Measurements from ENCODE around the gene IL32.

Gene IL32

DNA sequence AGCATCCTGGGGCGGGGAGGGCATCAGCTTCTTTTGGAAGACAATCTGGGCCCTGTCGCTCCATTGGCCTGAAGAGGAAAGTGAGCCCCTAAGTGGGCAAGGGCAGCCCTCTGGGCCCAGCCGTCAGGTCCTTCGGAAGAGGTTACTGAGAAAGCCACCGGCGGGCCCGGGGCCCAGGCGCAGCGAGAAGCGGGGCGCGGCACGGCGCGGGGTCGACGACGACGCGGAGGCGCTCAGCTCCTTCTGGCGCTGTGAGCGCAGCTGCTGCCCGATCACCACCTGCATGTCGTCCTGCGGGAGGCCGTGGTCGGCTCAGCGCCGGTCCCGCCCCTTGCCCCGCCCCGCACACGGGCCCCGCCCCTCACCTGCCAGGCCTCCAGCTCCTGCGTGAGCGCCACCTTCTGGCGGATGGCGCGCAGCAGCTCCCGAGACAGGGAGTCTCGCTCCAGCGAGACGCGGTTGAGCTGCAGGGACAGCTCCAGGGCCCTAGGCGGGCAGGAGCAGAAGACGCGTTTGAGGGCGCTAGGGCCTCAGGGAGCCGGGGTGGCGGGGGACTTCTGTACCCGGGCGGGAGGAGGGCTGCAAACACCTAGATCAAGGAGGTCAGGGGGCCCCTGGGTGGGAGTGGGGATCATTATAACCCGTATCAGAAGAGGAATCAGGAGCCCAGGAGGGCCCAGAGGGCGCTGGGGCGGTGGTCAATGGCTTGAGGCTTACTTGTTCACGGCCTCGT, 37.3 kb upstream of the IL32 start:
- peak; percentile 83 for DNase-seq

DNA sequence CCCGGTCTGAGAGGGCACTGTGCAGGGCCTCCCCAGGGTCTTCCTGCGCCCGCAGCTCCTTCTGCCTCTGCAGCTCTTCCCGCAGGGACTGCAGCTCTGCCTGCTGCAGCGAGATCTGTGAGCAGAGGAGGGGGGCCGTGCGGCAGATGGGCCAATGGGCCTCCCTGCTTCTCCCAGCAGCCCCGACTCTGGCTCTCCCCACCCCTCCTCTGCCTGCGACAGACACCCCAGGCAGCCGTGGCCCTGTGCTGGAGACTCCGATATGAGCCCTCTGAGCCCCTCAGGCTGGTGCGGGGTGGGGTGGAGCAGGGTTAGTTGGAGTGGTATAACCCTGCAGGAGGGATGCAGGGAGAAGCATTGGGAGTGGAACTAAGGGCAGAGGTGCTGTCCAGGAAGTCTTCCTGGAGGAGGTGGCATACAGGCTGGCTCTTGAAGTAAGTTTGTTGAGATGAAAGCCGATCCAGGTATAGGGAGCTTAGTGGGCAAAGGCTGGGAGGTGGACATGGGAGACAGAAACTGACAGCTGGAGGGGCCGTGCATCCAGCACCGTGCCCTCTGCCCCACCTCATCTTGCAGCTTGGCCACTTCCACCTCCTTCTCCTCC, 36.6 kb upstream of the IL32 start:
- DNase-seq, result no peak

DNA sequence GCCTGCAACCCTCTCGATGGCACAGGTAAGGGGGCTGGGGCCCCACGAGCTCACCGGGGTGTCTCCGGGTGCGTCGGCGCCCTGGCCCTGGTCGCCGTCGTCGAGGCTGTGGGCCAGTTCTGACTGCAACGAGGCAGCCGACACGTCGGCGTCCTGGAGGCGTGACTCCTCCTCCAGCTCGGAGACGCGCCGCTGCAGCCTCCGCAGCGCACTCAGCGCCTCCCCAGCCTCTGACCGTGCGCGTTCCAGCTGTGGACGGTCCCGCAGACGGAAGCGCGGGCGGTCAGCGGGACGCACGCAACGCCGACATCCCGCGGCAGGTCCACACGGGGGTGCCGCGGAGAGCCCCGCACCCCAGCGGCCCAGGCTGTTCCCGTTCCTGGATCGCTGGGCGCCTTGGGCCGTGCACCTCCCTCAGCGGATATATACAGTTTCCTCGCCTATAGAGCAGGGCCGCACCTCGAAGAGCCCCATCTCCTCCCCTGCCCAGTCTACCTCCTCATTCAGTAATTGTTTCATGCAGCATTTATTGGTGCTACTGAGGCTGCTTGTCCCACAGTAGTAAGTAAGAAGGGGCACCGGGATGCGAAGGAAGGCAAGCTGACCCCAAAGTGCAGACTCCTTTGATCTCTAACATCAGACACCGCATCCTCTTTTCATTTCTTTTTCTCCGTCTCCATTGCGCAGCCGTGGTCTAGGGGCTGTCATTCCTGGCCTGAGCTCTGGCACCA, 35.8 kb upstream of the IL32 start:
- no peak for DNase-seq

GRCh38 chr16:3030222-3031212, 34.9 kb upstream of the IL32 start:
- no peak for DNase-seq

DNA sequence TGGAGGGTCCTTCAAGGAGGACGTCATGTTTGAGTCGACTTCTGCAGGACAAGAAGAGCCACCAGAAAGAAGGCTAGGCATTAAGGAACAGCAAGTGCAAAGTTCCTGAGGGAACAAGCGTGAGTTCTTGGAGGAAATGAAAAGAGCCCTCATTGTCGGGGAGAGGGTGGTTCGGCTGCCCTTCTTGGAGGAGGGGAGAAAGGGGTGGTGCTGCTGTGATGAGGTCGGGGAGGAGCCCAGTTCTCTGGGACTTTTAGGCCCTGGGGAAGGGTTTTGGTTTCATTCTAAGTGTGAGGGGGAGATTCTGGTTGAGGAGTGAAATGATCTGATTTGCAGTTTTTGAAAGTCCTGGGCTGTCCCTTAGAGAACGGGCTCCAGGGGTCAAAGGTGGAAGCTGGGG, 32.8 kb upstream of the IL32 start:
- DNase-seq, result no peak

DNA sequence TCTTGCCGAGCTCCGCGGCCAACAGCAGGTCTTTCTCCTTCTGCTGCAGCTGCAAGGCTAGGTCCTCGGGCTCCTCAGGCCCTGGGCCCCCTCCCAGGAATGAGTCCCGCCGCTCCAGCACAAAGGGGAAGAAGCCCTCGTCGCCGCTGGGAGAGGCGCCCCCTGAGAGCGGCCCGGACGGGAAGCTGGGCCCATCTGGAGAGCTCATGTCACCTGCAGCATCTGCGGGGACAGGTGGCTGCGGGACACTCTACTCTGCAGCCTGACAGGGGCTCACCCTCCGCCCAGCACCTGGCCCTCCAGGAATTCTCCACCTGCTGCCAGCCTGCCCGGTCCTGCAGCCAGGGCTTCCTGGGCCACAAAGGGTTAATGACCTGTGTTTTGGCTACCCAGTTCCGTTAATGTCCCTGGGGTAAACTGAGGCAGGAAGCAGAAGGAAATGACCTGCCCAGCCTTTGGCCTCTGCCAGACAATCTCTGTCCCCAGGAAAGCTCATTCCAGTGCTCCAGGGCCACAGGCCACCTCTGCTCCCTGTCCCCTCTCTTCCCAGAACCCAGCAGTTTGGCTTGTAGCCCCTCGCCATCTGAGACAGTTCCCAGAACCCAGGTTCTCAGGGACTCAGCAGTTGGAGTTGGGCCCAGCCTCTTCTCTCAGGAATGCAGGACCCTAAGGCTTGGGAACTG, 30.0 kb upstream of the IL32 start:
- DNase-seq, result no peak

GRCh38 chr16:3035972-3036725, 29.3 kb upstream of the IL32 start:
- DNase-seq, result no peak

DNA sequence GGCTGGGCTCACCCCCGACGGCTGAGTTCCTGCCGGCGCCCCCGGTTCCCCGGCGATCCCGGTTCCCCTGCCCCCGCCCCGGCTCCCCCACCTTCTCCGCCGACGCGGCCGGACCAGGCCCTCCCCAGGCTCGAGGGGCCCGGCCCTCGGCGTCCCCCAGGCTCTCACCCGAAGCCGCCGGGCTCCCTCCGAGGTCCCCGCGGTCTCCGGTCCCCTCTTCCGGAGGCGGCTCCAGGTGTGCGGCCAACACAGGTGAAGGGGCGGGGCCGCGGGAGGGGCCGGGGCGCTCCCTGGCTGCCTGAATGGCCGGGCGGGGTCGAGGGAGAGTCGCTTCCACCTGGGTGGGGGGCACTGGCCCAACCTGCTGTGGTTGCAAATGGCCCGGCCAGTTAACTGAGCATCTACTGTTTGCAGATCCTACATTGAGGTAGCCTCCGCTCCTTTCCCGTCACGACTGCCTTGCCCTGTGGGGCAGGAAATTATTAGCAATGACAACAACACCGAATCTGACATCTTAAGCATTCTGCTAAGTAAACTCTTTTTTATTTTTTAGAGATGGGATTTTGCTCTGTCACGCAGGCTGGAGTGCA, 28.6 kb upstream of the IL32 start, which contains the start of gene BICDL2:
Gene BICDL2 (minus strand): TSS at position 219 of the 590 bp plus-strand sequence. CDS start 1,448 bp downstream, outside the sequence.
- DNase-seq, result no peak

GRCh38 chr16:3038256-3038655, 27.2 kb upstream of the IL32 start:
- DNase-seq, result no peak

DNA sequence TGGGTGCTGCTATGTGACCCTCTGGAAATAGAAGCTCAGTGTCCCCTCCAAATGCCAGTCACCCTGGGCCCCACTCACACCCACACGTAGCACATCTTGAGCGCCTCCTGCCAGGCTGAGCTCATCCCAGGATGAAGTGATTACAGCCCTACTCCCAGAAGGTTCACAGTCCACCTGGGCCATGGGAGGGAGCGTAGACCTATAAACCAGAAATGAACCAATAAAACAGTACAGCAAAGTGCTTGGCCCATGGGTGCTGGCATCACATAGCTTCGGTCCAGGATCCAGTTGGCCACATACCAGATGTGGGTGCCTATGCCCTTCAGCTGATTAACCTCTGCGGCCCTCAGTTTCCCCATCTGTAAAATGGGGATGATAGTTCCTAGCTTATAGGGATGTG, 26.5 kb upstream of the IL32 start:
- no peak for DNase-seq

DNA sequence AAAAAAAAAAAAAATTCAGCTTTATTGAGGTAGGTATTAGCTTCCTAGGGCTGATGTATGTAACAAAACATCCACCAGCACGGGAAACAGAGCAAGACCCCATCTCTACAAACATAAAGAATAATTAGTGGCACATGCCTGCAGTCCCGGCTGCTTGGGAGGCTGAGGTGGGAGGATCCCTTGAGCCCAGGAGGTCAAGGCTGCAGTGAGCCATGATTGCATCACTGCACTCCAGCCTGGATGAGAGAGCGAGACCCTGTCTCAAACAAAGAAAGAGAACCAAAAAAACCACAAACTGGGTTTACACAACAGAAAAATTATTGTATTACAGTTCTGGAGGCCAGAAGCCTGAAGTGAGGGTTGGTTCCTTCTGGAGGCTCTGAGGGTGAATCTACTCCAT, 23.1 kb upstream of the IL32 start:
- no peak for DNase-seq

GRCh38 chr16:3044708-3045107, 20.7 kb upstream of the IL32 start:
- DNase-seq, result no peak

DNA sequence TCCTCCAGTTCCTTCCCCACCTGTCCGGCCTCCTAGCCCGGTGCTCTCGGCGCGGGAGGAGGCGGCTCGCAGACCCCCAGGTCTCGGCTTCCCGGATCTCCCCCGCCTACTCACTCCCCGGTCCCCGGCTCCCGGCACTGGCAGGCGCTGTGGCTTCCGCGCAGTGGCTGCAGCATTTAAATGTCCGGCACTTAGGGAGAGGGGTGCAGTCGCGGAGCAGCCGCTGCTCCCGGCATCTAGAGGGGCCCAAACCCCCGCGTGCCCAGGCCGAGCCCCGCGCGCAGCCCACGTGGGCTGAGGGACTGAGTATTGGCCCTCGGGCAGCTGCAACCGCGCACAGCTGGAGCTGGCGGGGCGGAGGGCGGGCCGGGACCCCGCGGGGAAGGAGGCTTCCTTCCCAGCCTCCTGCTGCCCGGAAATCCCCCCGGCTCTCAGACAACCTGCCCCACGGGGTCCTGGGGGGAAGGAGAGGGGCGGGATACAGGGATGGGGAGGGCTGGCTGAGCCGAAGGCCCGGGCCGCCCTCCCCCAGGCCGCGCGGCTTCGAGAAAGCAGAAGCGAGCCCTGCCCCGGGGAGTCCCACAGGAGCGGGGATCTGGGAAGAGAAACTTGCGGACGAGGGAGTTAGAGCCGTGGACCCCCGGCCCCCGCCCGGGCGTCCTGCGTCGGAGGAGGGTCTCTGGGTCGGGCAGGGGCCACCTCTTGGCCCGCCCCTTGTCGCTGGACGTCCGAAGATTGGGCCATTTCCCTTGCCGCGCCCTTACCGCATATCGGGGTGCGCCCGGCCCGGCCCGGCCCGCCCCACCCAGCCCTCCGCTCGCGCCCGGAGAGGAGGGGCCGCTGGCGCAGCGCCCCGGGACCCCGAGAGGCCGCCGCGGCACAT, 19.4 kb upstream of the IL32 start, which contains the start of gene MMP25:
Gene MMP25 (plus strand): TSS at position 804 of the 883 bp plus-strand sequence. CDS start 357 bp downstream, outside the sequence.
- DNase-seq, result no peak

- no peak for DNase-seq
These were observed 18.6 kb upstream of the IL32 start for GRCh38 chr16:3046641-3047386.

DNA sequence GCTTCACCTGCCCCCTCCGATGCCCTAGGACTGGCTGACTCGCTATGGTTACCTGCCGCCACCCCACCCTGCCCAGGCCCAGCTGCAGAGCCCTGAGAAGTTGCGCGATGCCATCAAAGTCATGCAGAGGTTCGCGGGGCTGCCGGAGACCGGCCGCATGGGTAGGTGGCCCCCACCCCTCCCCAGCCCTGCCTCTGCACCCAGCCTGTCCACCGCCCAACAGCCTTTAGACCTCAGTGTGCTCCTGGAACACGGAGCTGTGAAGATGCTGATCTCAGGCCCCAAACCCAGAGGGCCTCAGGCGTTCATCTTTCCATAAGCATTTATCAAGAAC, 18.1 kb upstream of the IL32 start:
- no peak for DNase-seq

DNA sequence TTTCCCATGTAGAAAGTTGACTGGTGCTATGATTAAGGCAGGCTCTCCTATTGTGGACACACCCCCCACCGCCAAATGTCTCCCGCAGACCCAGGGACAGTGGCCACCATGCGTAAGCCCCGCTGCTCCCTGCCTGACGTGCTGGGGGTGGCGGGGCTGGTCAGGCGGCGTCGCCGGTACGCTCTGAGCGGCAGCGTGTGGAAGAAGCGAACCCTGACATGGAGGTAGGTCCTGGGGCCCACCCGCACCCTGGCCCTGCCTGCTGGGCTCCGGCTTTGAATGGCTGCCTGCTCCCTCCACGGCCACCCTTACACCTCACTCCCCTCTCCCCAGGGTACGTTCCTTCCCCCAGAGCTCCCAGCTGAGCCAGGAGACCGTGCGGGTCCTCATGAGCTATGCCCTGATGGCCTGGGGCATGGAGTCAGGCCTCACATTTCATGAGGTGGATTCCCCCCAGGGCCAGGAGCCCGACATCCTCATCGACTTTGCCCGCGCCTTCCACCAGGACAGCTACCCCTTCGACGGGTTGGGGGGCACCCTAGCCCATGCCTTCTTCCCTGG, 15.4 kb upstream of the IL32 start:
- no peak for DNase-seq

DNA sequence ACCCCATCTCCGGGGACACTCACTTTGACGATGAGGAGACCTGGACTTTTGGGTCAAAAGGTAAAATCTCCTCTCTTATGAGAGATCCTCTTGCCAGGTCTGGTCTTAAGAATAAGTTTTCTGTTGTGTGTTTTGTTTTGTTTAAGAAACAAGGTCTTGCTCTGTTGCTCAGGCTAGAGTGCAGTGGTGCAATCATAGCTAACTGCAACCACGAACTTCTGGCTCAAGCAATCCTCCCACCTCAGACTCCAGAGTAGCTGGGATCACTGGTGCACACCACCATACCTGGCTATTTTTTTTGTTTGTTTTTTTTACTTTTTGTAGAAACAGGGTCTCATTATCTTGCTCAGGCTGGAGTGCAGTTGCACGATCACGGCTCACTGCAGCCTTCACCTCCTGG, 15.0 kb upstream of the IL32 start:
- no peak for DNase-seq

DNA sequence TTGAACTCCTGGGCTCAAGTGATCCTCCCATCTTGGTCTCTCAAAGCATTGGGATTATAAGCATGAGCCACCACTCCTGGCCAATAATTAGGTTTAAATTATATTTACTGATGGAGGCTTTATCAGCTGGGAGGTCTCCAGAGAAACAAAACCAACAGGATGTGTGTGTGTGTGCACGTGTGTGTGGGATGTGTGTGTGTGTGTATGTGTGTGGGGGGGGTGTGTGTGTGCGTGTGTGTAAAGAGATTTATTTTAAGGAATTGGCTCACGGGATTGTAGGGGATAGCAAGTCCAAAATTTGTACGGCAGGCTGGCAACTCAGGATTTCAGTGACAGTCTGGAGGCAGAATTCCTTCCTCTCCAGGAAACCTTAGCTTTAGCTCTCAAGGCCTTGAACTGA, 14.4 kb upstream of the IL32 start:
- no peak for DNase-seq

DNA sequence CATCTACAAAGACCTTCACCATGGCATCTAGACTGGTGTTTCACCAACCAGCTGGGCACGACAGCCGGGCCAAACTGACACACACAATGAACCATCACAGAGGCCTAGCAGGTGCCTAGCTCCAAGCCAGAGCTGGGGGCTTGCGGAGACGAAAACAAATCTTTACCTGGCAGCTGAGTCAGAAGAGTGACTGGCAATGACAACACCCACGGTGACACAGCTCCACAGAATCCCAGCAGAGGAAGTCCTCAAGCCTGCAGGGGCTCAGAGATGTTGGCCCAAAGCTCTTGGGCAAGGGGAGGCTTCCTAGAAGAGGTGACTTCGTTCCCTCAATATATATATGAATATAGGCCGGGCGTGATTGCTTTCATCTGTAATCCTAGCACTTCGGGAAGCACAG, 13.9 kb upstream of the IL32 start:
- DNase-seq, result no peak
